Liver (tissue), 3 donors: ENCODE data around the gene TYRP1.

ENCODE experiments used
- GABPA ChIP-seq, 2 donors: IDR thresholded peaks in 1 of 2; conservative IDR thresholded peaks in 1 of 2; 2 replicates each; pipeline ENCODE4 v1.6.1; 2016; ENCODE audit warnings: antibody characterized with exemption in 2 of 2, mild to moderate bottlenecking in 1 of 2, moderate library complexity in 1 of 2
- RAD21 ChIP-seq, 2 donors: IDR thresholded peaks; 2 replicates each; pipeline ENCODE4 v1.6.1; 2016; ENCODE audit warnings: antibody characterized with exemption in 2 of 2, mild to moderate bottlenecking in 2 of 2
- RXRA ChIP-seq, 2 donors: IDR thresholded peaks; 2 replicates each; pipeline ENCODE4 v1.6.1; 2017 to 2018; ENCODE audit warnings: antibody characterized with exemption in 2 of 2, mild to moderate bottlenecking in 1 of 2
- TAF1 ChIP-seq: conservative IDR thresholded peaks from 2 replicates; pipeline ENCODE4 v1.6.1; 2016; ENCODE audit warnings: antibody characterized with exemption, mild to moderate bottlenecking
- YY1 ChIP-seq: IDR thresholded peaks from 2 replicates; pipeline ENCODE4 v1.6.1; 2016; ENCODE audit warnings: antibody characterized with exemption, mild to moderate bottlenecking
- TF ChIP-seq, protein P1 (sequence below): fragments of 150-350 bp; IDR thresholded peaks from 2 replicates; pipeline ENCODE4 v1.5.1; 2017; ENCODE audit warnings: improper control_type of control experiment, low read depth, low read length; ENCODE audit not compliant: missing input control
- TF ChIP-seq, protein P2 (sequence below): IDR thresholded peaks from 2 replicates; pipeline ENCODE4 v1.6.1; 2016; ENCODE audit warnings: antibody characterized with exemption
- TF ChIP-seq, protein P3 (sequence below): IDR thresholded peaks from 2 replicates; pipeline ENCODE4 v1.6.1; 2016; ENCODE audit warnings: antibody characterized with exemption
- TF ChIP-seq, protein P4 (sequence below): IDR thresholded peaks from 2 replicates; pipeline ENCODE4 v1.6.1; 2016; ENCODE audit warnings: antibody characterized with exemption, mild to moderate bottlenecking
- donor health status: healthy.
- donor health status: healthy.

DNA sequence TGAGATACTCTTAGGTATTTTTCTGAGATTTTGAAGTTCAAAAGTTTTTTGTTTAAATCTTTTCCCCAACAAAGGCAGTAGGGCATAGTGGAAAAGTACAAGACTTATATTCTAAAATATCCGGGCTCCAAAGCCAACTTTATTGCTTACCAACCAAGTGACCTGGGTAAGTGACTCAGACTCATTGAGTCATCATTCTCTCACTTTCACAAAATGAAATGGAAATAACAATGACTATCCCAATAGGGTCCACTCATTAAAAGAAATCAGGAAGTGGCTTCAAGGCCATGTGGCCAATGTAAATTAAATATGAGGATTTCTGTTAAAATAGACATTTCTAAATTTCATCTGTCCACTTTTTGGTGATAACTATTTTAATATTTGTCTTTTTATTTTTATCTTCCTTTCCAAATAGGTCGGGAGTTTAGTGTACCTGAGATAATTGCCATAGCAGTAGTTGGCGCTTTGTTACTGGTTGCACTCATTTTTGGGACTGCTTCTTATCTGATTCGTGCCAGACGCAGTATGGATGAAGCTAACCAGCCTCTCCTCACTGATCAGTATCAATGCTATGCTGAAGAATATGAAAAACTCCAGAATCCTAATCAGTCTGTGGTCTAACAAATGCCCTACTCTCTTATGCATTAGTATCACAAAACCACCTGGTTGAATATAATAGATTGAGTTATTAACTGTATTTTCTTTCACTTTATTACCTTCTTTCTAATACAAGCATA is 15.5 kb downstream of the TYRP1 start:
- TF ChIP-seq, protein P1, sequence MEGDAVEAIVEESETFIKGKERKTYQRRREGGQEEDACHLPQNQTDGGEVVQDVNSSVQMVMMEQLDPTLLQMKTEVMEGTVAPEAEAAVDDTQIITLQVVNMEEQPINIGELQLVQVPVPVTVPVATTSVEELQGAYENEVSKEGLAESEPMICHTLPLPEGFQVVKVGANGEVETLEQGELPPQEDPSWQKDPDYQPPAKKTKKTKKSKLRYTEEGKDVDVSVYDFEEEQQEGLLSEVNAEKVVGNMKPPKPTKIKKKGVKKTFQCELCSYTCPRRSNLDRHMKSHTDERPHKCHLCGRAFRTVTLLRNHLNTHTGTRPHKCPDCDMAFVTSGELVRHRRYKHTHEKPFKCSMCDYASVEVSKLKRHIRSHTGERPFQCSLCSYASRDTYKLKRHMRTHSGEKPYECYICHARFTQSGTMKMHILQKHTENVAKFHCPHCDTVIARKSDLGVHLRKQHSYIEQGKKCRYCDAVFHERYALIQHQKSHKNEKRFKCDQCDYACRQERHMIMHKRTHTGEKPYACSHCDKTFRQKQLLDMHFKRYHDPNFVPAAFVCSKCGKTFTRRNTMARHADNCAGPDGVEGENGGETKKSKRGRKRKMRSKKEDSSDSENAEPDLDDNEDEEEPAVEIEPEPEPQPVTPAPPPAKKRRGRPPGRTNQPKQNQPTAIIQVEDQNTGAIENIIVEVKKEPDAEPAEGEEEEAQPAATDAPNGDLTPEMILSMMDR: no peak
- TF ChIP-seq, protein P2, sequence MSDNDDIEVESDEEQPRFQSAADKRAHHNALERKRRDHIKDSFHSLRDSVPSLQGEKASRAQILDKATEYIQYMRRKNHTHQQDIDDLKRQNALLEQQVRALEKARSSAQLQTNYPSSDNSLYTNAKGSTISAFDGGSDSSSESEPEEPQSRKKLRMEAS: no peak
- TF ChIP-seq, protein P3, sequence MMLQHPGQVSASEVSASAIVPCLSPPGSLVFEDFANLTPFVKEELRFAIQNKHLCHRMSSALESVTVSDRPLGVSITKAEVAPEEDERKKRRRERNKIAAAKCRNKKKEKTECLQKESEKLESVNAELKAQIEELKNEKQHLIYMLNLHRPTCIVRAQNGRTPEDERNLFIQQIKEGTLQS: no peak
- no peak for TF ChIP-seq YY1
- no peak for TF ChIP-seq TAF1
- TF ChIP-seq RAD21 (IDR thresholded peaks at IDR 0.05): no peak
- TF ChIP-seq GABPA (IDR thresholded peaks at IDR 0.05 in 1 of 2, conservative IDR thresholded peaks at IDR 0.05 in 1 of 2): no peak
- TF ChIP-seq RXRA (IDR thresholded peaks at IDR 0.05): no peak
- TF ChIP-seq, protein P4, sequence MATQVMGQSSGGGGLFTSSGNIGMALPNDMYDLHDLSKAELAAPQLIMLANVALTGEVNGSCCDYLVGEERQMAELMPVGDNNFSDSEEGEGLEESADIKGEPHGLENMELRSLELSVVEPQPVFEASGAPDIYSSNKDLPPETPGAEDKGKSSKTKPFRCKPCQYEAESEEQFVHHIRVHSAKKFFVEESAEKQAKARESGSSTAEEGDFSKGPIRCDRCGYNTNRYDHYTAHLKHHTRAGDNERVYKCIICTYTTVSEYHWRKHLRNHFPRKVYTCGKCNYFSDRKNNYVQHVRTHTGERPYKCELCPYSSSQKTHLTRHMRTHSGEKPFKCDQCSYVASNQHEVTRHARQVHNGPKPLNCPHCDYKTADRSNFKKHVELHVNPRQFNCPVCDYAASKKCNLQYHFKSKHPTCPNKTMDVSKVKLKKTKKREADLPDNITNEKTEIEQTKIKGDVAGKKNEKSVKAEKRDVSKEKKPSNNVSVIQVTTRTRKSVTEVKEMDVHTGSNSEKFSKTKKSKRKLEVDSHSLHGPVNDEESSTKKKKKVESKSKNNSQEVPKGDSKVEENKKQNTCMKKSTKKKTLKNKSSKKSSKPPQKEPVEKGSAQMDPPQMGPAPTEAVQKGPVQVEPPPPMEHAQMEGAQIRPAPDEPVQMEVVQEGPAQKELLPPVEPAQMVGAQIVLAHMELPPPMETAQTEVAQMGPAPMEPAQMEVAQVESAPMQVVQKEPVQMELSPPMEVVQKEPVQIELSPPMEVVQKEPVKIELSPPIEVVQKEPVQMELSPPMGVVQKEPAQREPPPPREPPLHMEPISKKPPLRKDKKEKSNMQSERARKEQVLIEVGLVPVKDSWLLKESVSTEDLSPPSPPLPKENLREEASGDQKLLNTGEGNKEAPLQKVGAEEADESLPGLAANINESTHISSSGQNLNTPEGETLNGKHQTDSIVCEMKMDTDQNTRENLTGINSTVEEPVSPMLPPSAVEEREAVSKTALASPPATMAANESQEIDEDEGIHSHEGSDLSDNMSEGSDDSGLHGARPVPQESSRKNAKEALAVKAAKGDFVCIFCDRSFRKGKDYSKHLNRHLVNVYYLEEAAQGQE: no peak
